DOHH2 (cell line): ENCODE data around the gene RCC2.

Experiments
- EZH2phosphoT487 ChIP-seq: fragments of 200-600 bp; sonication (generic); IDR thresholded peaks from 2 replicates; pipeline ENCODE4 v1.6.1; 2017; ENCODE audit warnings: borderline replicate concordance, mild to moderate bottlenecking, antibody characterized with exemption, low read length, moderate library complexity, mixed read lengths
- TF ChIP-seq, protein P1 (sequence below): fragments of 200-600 bp; sonication (generic); IDR thresholded peaks from one replicate; pipeline ENCODE4 v1.5.1; 2014; ENCODE audit warnings: antibody characterized with exemption, mild to moderate bottlenecking, low read depth, low read length; ENCODE audit not compliant: poor library complexity, severe bottlenecking

DNA sequence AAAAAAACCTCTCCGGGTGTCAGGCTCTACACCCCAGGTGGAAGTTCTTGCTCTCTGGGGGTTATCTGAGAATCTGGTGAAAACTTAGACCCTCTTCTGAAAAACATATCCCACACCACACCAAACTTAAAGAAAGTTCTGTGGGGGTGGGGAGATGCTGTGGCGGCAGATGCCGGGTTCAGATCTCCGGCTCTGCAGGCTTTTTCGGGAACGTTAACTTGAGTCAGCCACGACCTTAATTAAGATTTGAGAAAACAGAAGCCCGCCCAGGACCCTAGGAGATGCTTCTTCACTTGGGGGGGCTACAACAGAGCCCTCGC, 2.3 kb downstream of the RCC2 start:
- TF ChIP-seq, protein P1, sequence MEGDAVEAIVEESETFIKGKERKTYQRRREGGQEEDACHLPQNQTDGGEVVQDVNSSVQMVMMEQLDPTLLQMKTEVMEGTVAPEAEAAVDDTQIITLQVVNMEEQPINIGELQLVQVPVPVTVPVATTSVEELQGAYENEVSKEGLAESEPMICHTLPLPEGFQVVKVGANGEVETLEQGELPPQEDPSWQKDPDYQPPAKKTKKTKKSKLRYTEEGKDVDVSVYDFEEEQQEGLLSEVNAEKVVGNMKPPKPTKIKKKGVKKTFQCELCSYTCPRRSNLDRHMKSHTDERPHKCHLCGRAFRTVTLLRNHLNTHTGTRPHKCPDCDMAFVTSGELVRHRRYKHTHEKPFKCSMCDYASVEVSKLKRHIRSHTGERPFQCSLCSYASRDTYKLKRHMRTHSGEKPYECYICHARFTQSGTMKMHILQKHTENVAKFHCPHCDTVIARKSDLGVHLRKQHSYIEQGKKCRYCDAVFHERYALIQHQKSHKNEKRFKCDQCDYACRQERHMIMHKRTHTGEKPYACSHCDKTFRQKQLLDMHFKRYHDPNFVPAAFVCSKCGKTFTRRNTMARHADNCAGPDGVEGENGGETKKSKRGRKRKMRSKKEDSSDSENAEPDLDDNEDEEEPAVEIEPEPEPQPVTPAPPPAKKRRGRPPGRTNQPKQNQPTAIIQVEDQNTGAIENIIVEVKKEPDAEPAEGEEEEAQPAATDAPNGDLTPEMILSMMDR, result no peak
- TF ChIP-seq EZH2phosphoT487, result no peak
